Peyer's patch (tissue), 4 donors: ENCODE results near the gene SYCP2L. TPM values are rescaled to one million over a fixed set of nuclear protein-coding genes. Genes with fewer than 3 reads are reported as not detected.

Source experiments
- DNase-seq, 3 donors: peaks; one replicate each; pipeline ENCODE4 v3.0.0-alpha.2; 2017 to 2019
- H3K27ac ChIP-seq, 4 donors: fragments of 200-600 bp; sonication (generic); one replicate each; pipeline ENCODE4 v1.5.1; 2016 to 2019
- H3K27me3 ChIP-seq, 2 donors: fragments of 200-600 bp; sonication (generic); one replicate each; pipeline ENCODE4 v1.5.1; 2019
- H3K36me3 ChIP-seq, 3 donors: fragments of 200-600 bp; sonication (generic); one replicate each; pipeline ENCODE4 v1.5.1; 2016 to 2019
- H3K4me1 ChIP-seq, 4 donors: fragments of 200-600 bp; sonication (generic); one replicate each; pipeline ENCODE4 v1.5.1; 2016 to 2019
- H3K4me3 ChIP-seq, 4 donors: fragments of 200-600 bp; sonication (generic); 1 replicate in 3 of 4; 2 replicates in 1 of 4; pipeline ENCODE4 v1.5.1; 2016 to 2019; ENCODE audit warnings: mild to moderate bottlenecking in 1 of 4
- H3K9me3 ChIP-seq, 4 donors: fragments of 200-600 bp; sonication (generic); one replicate each; pipeline ENCODE4 v1.5.1; 2016 to 2019; ENCODE audit warnings: mild to moderate bottlenecking in 1 of 4
- POLR2A ChIP-seq, 2 donors: fragments of 450-650 bp; IDR thresholded peaks; one replicate each; pipeline ENCODE4 v1.5.1; 2017; ENCODE audit warnings: antibody characterized with exemption in 2 of 2, mild to moderate bottlenecking in 2 of 2, moderate library complexity in 2 of 2
- total RNA-seq, 4 donors: library from RNA; depleted of rRNA; stranded (reverse); fragments of >200 nt; gene quantifications; one replicate each; pipeline ENCODE4 v1.1.0, GENCODE V29; 2016
- TF ChIP-seq, protein P1 (sequence below), 6 experiments: fragments of 450-650 bp in 4 of 6; fragments of 200-600 bp in 2 of 6; sonication (generic) in 1 of 6; IDR thresholded peaks; one replicate each; pipeline ENCODE4 v1.5.1; 2017 to 2019; ENCODE audit warnings: antibody characterized with exemption in 6 of 6, mild to moderate bottlenecking in 3 of 6, moderate library complexity in 1 of 6

Gene SYCP2L
- total RNA-seq, 4 donors from 2014 or later: 0.67 to 5.0 TPM; not detected in 2

DNA sequence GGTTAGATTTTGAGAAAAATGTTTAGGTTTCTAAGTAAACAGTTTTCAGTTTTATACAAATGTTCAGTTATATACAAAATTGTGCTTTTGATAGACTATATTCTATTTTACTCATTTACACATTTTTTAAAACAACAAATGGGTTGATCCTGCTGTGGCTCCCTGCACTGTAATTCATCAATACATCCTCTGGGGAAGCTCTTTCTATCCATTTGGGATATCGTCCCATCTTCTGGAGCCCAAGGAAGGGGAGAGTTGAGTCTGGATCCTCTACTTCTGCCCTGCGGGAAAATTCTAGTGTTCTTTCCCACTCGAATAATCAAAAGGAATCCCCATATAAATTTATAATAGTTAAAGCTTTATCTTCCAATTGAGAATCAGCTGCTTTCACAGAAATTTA is 75.0 kb downstream of the SYCP2L start:
- no peak overlapping the region for H3K4me3 ChIP-seq
- H3K27me3 ChIP-seq: no peaks in the 10 kb centered on the region
- no peaks in the 10 kb centered on the region for H3K4me1 ChIP-seq
- no peaks in the 10 kb centered on the region for H3K36me3 ChIP-seq
- DNase-seq: no peak
- no peaks in the 10 kb centered on the region for H3K9me3 ChIP-seq
- TF ChIP-seq, protein P1, sequence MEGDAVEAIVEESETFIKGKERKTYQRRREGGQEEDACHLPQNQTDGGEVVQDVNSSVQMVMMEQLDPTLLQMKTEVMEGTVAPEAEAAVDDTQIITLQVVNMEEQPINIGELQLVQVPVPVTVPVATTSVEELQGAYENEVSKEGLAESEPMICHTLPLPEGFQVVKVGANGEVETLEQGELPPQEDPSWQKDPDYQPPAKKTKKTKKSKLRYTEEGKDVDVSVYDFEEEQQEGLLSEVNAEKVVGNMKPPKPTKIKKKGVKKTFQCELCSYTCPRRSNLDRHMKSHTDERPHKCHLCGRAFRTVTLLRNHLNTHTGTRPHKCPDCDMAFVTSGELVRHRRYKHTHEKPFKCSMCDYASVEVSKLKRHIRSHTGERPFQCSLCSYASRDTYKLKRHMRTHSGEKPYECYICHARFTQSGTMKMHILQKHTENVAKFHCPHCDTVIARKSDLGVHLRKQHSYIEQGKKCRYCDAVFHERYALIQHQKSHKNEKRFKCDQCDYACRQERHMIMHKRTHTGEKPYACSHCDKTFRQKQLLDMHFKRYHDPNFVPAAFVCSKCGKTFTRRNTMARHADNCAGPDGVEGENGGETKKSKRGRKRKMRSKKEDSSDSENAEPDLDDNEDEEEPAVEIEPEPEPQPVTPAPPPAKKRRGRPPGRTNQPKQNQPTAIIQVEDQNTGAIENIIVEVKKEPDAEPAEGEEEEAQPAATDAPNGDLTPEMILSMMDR (IDR thresholded peaks at IDR 0.05): no peak
- no peak for TF ChIP-seq POLR2A (IDR thresholded peaks at IDR 0.05)
- no peak overlapping the region for H3K27ac ChIP-seq

DNA sequence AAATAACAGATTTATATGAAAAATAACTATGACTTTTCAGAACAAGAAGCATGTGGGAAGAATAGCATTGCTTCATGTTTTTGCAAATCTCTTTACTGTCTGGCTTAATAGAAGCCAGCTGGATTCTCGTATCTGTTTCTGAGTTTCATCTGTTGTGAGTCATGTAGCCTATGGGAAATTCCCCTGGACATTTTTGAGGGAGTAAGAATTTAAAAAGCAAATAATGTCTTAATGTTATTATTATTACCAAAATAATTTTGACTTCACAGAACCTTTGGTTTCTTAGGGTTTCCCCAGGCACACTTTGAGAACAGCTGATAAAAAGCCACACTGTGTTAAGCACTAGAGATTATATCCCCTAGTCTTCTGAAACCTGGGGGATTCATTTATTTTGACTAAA is 75.8 kb downstream of the SYCP2L start:
- DNase-seq: no peak

DNA sequence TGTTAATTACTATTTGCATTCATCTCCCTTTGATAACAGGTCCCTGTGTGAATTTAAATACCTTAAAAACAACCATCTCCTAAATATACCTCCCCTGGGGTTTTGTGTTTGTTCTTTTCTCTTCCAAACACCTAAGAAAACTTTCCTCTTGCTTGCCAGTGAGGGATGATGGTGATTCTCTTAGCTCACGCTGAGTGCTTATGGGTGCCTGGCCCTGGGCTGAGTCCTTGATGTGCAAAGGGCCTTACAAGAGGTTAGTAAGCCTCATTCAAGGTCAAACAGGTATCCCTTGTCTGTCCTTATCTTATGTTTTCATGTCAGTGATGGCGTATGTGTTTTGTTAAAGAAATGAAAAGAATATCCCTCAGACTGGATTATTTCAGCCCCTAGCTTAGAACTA is 76.3 kb downstream of the SYCP2L start:
- no peak for DNase-seq
- Histone ChIP-seq H3K27ac (no peak overlapping the region), H3K36me3 (no peaks in the 10 kb centered on the region), H3K9me3 (peaks cover 0 to 3% (median 0%) of the 10 kb centered on the region in 4 donors), H3K27me3 (no peaks in the 10 kb centered on the region), H3K4me1 (no peaks in the 10 kb centered on the region), H3K4me3 (no peak overlapping the region)
- TF ChIP-seq, protein P1 (IDR thresholded peaks at IDR 0.05): no peak
- TF ChIP-seq POLR2A (IDR thresholded peaks at IDR 0.05): no peak

More for the DNA sequence above, 75.8 kb downstream of the SYCP2L start:
- H3K9me3 ChIP-seq: peaks cover 0 to 3% (median 0%) of the 10 kb centered on the region in 4 donors
- TF ChIP-seq, protein P1 (IDR thresholded peaks at IDR 0.05): no peak
- no peak for TF ChIP-seq POLR2A (IDR thresholded peaks at IDR 0.05)
- no peak overlapping the region for H3K4me3 ChIP-seq
- H3K27me3 ChIP-seq: no peaks in the 10 kb centered on the region
- no peaks in the 10 kb centered on the region for H3K4me1 ChIP-seq
- H3K36me3 ChIP-seq: no peaks in the 10 kb centered on the region
- no peak overlapping the region for H3K27ac ChIP-seq

DNA sequence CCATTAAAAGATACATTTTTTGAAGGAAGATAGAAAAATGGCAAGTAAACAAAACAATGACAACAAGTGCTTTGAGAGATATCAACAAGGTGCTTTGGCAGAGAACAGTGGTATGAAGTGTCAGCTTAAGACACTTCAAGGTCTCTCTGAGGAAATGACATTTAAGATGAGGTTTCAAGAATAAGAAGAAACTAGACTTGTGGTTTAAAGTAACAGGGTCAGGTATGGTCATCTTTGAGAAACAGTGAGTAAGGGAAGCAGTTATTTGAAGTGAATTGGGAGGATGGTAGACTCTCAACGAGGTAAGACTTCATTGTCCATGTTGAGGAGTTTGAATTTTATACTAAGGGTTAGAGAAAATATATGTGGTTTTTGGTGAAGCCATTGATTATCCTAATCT is 77.8 kb downstream of the SYCP2L start:
- no peak overlapping the region for H3K27ac ChIP-seq
- H3K4me3 ChIP-seq: no peak overlapping the region
- DNase-seq: no peak
- H3K4me1 ChIP-seq: no peaks in the 10 kb centered on the region
- H3K36me3 ChIP-seq: no peaks in the 10 kb centered on the region
- peaks cover 0 to 3% (median 0%) of the 10 kb centered on the region in 4 donors for H3K9me3 ChIP-seq
- TF ChIP-seq, protein P1 (IDR thresholded peaks at IDR 0.05): no peak
- no peak for TF ChIP-seq POLR2A (IDR thresholded peaks at IDR 0.05)
- no peaks in the 10 kb centered on the region for H3K27me3 ChIP-seq

DNA sequence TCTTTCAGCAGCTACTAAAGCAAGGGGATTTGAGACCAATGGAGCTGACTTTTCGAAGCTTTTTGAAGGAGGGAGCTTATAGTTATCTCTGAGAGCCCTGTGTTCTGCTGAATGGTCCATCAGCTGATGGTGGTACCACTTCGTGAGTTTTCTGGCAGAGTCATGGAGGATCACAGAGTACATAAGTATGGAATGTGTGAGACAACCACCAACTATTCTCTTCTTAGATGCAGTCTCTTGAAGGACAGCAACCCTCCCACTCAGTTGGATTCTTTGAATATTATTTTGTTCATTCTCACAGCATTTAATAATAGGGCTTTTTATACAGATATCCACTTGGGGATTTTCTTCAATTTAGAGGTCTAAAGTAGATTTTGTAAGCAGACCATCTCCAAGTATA is 81.9 kb downstream of the SYCP2L start:
- H3K4me3 ChIP-seq: no peak overlapping the region
- TF ChIP-seq POLR2A (IDR thresholded peaks at IDR 0.05): no peak
- TF ChIP-seq, protein P1 (IDR thresholded peaks at IDR 0.05): no peak
- no peaks in the 10 kb centered on the region for H3K27me3 ChIP-seq

DNA sequence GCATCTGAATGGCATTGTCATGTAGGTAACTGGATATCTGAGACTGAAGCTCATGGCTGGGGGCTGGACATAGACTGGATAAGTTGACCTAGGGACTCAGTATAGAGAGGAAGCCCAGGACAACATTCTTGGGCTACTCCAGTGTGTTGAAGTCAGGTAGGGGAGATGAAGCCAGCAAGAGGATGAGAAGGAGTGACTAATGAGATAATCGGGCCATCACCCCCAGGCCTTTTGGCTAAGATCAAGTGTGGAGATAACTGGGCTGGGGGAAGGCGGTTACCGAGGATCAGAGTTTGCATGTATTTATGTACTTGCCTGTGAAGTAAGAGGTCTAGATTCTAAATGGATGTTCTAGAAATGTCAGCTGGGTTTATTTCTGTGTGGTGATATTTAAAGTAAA is 83.9 kb downstream of the SYCP2L start:
- DNase-seq: no peak
- H3K36me3 ChIP-seq: no peaks in the 10 kb centered on the region

More for the DNA sequence above, 81.9 kb downstream of the SYCP2L start:
- Histone ChIP-seq H3K4me1 (no peaks in the 10 kb centered on the region), H3K36me3 (no peaks in the 10 kb centered on the region), H3K27ac (no peak overlapping the region), H3K9me3 (peaks cover 0 to 3% (median 0%) of the 10 kb centered on the region in 4 donors)
- DNase-seq: no peak

More for the DNA sequence above, 83.9 kb downstream of the SYCP2L start:
- no peak for TF ChIP-seq POLR2A (IDR thresholded peaks at IDR 0.05)
- TF ChIP-seq, protein P1 (IDR thresholded peaks at IDR 0.05): no peak
- H3K27ac ChIP-seq: no peak overlapping the region
- no peaks in the 10 kb centered on the region for H3K4me1 ChIP-seq
- no peaks in the 10 kb centered on the region for H3K27me3 ChIP-seq
- H3K9me3 ChIP-seq: peaks cover 0 to 3% (median 0%) of the 10 kb centered on the region in 4 donors
- H3K4me3 ChIP-seq: no peak overlapping the region
